ENCODE data around the gene TADA2B.

Gene TADA2B

GRCh38 chr4:7054106-7054880 lies 11.1 kb downstream of the TADA2B start:
- TF ChIP-seq CTCF (conservative IDR thresholded peaks at IDR 0.05; ENCODE audit: low read depth, low read length) = no peak
- Histone ChIP-seq H3K4me3 (IDR thresholded peaks at IDR 0.05; ENCODE audit: insufficient read depth, low read depth, low read length) (no peak overlapping the region), H4K20me1 (ENCODE audit: insufficient read depth) (no peaks in the 10 kb centered on the region), H3K4me1 (ENCODE audit: low read depth, poor library complexity, severe bottlenecking) (peaks cover 20% of the 10 kb centered on the region), H3K27ac (no peak overlapping the region), H3K36me3 (ENCODE audit: insufficient read depth) (no peaks in the 10 kb centered on the region; the same call in 1 of the 2 replicates), H2AFZ (ENCODE audit: low read depth) (no peak overlapping the region), H3K79me2 (ENCODE audit: insufficient read depth, low read depth) (no peaks in the 10 kb centered on the region), H3K27me3 (ENCODE audit: insufficient read depth, low read depth) (no peaks in the 10 kb centered on the region), H3K4me2 (no peak overlapping the region), H3K9ac (no peak overlapping the region)

GRCh38 chr4:7055111-7055989 lies 12.2 kb downstream of the TADA2B start:
- Histone ChIP-seq H3K4me3 (IDR thresholded peaks at IDR 0.05; ENCODE audit: insufficient read depth, low read depth, low read length) (no peak overlapping the region), H2AFZ (ENCODE audit: low read depth) (no peak overlapping the region), H3K4me1 (ENCODE audit: low read depth, poor library complexity, severe bottlenecking) (peaks cover 28% of the 10 kb centered on the region), H3K79me2 (ENCODE audit: insufficient read depth, low read depth) (no peaks in the 10 kb centered on the region), H3K36me3 (ENCODE audit: insufficient read depth) (no peaks in the 10 kb centered on the region; the same call in 1 of the 2 replicates), H3K27ac (no peak overlapping the region), H3K4me2 (no peak overlapping the region), H3K27me3 (ENCODE audit: insufficient read depth, low read depth) (no peaks in the 10 kb centered on the region), H3K9ac (no peak overlapping the region), H4K20me1 (ENCODE audit: insufficient read depth) (no peaks in the 10 kb centered on the region)
- TF ChIP-seq CTCF (conservative IDR thresholded peaks at IDR 0.05; ENCODE audit: low read depth, low read length) = no peak

- H3K9ac ChIP-seq = no peak overlapping the region
- peaks cover 28% of the 10 kb centered on the region for H3K4me1 ChIP-seq (ENCODE audit: low read depth, poor library complexity, severe bottlenecking)
- no peak overlapping the region for H3K27ac ChIP-seq
- H3K4me3 ChIP-seq (IDR thresholded peaks at IDR 0.05; ENCODE audit: insufficient read depth, low read depth, low read length) = no peak overlapping the region
- no peaks in the 10 kb centered on the region for H4K20me1 ChIP-seq (ENCODE audit: insufficient read depth)
- no peaks in the 10 kb centered on the region; the same call in 1 of the 2 replicates for H3K36me3 ChIP-seq (ENCODE audit: insufficient read depth)
- no peak for TF ChIP-seq CTCF (conservative IDR thresholded peaks at IDR 0.05; ENCODE audit: low read depth, low read length)
- no peaks in the 10 kb centered on the region for H3K27me3 ChIP-seq (ENCODE audit: insufficient read depth, low read depth)
- no peaks in the 10 kb centered on the region for H3K79me2 ChIP-seq (ENCODE audit: insufficient read depth, low read depth)
- no peak overlapping the region for H2AFZ ChIP-seq (ENCODE audit: low read depth)
- H3K4me2 ChIP-seq = no peak overlapping the region
Observed at GRCh38 chr4:7055990-7056325, 12.8 kb downstream of the TADA2B start.

GRCh38 chr4:7058792-7059191 lies 15.6 kb downstream of the TADA2B start:
- Histone ChIP-seq H3K9ac (no peak overlapping the region), H4K20me1 (ENCODE audit: insufficient read depth) (no peaks in the 10 kb centered on the region), H3K79me2 (ENCODE audit: insufficient read depth, low read depth) (no peaks in the 10 kb centered on the region), H3K4me1 (ENCODE audit: low read depth, poor library complexity, severe bottlenecking) (peaks cover 28% of the 10 kb centered on the region), H3K27ac (peak overlapping the region; percentile 28; the same call in 1 of the 2 replicates), H3K36me3 (ENCODE audit: insufficient read depth) (no peaks in the 10 kb centered on the region; the same call in 1 of the 2 replicates), H3K4me3 (IDR thresholded peaks at IDR 0.05; ENCODE audit: insufficient read depth, low read depth, low read length) (no peak overlapping the region), H3K27me3 (ENCODE audit: insufficient read depth, low read depth) (no peaks in the 10 kb centered on the region), H2AFZ (ENCODE audit: low read depth) (no peak overlapping the region), H3K4me2 (no peak overlapping the region; the same call in 1 of the 2 replicates)
- no peak for TF ChIP-seq CTCF (conservative IDR thresholded peaks at IDR 0.05; ENCODE audit: low read depth, low read length)
